IPS DF 6.9 (cell line): Measurements from ENCODE around the gene JMJD8.
"Not testable (repeated sequence)": the region's sequence is repeated elsewhere in the genome, so short reads cannot be mapped to it uniquely, and the experiment has no call there.

Experiments
- DNase-seq: peaks from one replicate; pipeline ENCODE4 v3.0.0-alpha.2; 2013; ENCODE audit warnings: low read depth, low spot score
- H3K27ac ChIP-seq: one replicate; pipeline ENCODE4 v1.5.1; 2013; ENCODE audit warnings: low read length, control low read depth
- H3K27me3 ChIP-seq: 2 replicates; pipeline ENCODE4 v1.6.1; 2013; ENCODE audit warnings: mild to moderate bottlenecking, low read length; ENCODE audit not compliant: control insufficient read depth, insufficient read depth
- H3K36me3 ChIP-seq: 2 replicates; pipeline ENCODE4 v1.6.1; 2013; ENCODE audit warnings: low read length; ENCODE audit not compliant: control insufficient read depth, insufficient read depth
- H3K4me1 ChIP-seq: 2 replicates; pipeline ENCODE4 v1.6.1; 2013; ENCODE audit warnings: low read length; ENCODE audit not compliant: control insufficient read depth, insufficient read depth
- H3K4me3 ChIP-seq: 2 replicates; pipeline ENCODE4 v1.5.1; 2013; ENCODE audit warnings: mild to moderate bottlenecking, low read length
- H3K9me3 ChIP-seq: 2 replicates; pipeline ENCODE4 v1.6.1; 2013; ENCODE audit warnings: low read length, inconsistent platforms; ENCODE audit not compliant: control insufficient read depth, insufficient read depth
- WGBS: extraction: QIAGEN DNeasy Blood & Tissue Kit; methylation state at CpG from one replicate; pipeline ENCODE4 v1.1.7; 2013; ENCODE audit warnings: mixed read lengths, missing lambda C conversion rate; ENCODE audit not compliant: insufficient read length, insufficient coverage; 5-methylcytosine and 5-hydroxymethylcytosine counted together

JMJD8 gene

GRCh38 chr16:698911-699671 lies 15.0 kb upstream of the JMJD8 start:
- H3K27me3 ChIP-seq, result peaks cover 36% of the 10 kb centered on the region
- H3K4me1 ChIP-seq, result peaks cover 3% of the 10 kb centered on the region
- DNase-seq, result no peak
- no peaks in the 10 kb centered on the region; the same call in 1 of the 2 replicates for H3K36me3 ChIP-seq
- H3K27ac ChIP-seq, result no peak overlapping the region
- no CpG with 5 or more reads among the region's 19 CpGs for WGBS
- no peaks in the 10 kb centered on the region for H3K9me3 ChIP-seq
- no peak overlapping the region for H3K4me3 ChIP-seq

DNA sequence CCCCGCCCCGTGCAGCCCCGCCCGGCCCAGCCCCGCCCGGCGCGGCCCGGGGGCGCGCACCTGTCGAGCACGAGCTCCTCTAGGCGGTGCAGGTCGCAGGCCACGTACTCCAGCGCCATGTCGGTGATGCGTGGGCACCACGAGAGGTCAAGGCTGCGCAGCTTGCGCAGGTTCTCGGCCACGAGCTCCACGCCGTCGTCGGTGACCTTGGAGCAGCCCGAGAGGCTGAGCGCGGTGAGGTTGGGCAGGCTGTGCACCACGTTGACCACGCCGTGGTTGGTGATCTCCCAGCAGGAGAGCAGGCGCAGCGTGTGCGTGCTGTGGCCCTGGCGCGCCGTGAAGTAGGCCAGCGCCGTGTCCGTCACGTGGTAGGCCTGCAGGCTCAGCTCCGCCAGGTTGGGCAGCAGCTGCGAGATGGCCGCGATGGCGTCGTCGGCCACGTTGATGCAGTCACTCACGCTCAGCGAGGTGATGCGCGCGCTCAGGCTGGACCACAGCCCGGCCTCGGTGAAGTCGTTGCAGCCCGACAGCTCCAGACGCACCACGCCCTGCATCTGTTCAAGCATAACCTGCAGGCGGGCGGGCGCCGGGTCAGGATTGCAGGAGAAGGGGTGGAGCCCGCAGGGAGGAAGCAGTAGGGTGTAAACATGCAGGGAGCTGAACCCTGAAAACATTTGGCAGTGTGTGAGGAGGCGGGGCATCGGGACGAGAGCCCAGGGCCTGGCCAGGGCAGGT lies 11.4 kb upstream of the JMJD8 start:
- peaks cover 6% of the 10 kb centered on the region; the same call in 1 of the 2 replicates for H3K27me3 ChIP-seq

GRCh38 chr16:694863-695354 lies 10.8 kb upstream of the JMJD8 start:
- peak overlapping the region; percentile 48; the same call in 1 of the 2 replicates for H3K4me3 ChIP-seq
- WGBS, result no CpG with 5 or more reads among the region's 37 CpGs

More for the DNA sequence above, 11.4 kb upstream of the JMJD8 start:
- peaks cover 6% of the 10 kb centered on the region for H3K4me1 ChIP-seq
- no peaks in the 10 kb centered on the region; the same call in 1 of the 2 replicates for H3K36me3 ChIP-seq
- WGBS, result no CpG with 5 or more reads among the region's 71 CpGs
- H3K9me3 ChIP-seq, result no peaks in the 10 kb centered on the region
- no peak overlapping the region for H3K27ac ChIP-seq
- peak overlapping the region; percentile 43; the same call in 1 of the 2 replicates for H3K4me3 ChIP-seq
- DNase-seq, result no peak

GRCh38 chr16:694187-694862 lies 10.2 kb upstream of the JMJD8 start:
- peaks cover 4% of the 10 kb centered on the region; the same call in 1 of the 2 replicates for H3K27me3 ChIP-seq
- no peaks in the 10 kb centered on the region for H3K9me3 ChIP-seq
- peaks cover 10% of the 10 kb centered on the region for H3K4me1 ChIP-seq
- H3K36me3 ChIP-seq, result peaks cover under 1% of the 10 kb centered on the region; the same call in 1 of the 2 replicates
- DNase-seq, result no peak
- H3K4me3 ChIP-seq, result peak overlapping the region; percentile 48
- WGBS, result no CpG with 5 or more reads among the region's 64 CpGs
- H3K27ac ChIP-seq, result no peak overlapping the region

More at GRCh38 chr16:694863-695354, 10.8 kb upstream of the JMJD8 start:
- H3K9me3 ChIP-seq, result no peaks in the 10 kb centered on the region
- H3K27ac ChIP-seq, result no peak overlapping the region
- no peak for DNase-seq
- H3K27me3 ChIP-seq, result peaks cover 6% of the 10 kb centered on the region; the same call in 1 of the 2 replicates
- no peaks in the 10 kb centered on the region; the same call in 1 of the 2 replicates for H3K36me3 ChIP-seq
- peaks cover 6% of the 10 kb centered on the region for H3K4me1 ChIP-seq

DNA sequence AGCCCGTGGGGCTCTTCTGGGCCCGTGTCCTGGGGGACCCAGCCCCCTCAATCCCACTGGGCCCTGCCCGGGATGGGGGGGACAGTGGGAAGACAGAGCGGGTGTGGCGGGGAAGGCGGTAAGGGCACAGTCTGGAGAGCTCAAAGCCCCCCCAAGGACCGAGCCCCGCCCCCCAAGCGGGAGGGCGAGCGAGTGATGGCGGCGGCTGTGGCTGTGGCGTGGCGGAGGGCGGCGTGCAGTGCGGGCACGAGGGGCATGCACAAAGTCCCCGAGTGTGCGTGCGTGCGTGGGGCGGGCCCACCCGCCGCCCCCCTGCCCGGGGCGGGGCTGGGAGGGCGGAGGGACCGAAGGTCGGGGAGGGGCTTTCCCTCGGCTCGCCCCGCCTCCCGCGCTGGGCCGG lies 9.6 kb upstream of the JMJD8 start:
- Histone ChIP-seq H3K4me3 (peak overlapping the region; percentile 48; the same call in 1 of the 2 replicates), H3K27ac (no peak overlapping the region), H3K4me1 (peaks cover 11% of the 10 kb centered on the region), H3K36me3 (peaks cover 5% of the 10 kb centered on the region; the same call in 1 of the 2 replicates), H3K27me3 (peaks cover 2% of the 10 kb centered on the region; the same call in 1 of the 2 replicates), H3K9me3 (no peaks in the 10 kb centered on the region)
- WGBS, result no CpG with 5 or more reads among the region's 37 CpGs
- no peak for DNase-seq

DNA sequence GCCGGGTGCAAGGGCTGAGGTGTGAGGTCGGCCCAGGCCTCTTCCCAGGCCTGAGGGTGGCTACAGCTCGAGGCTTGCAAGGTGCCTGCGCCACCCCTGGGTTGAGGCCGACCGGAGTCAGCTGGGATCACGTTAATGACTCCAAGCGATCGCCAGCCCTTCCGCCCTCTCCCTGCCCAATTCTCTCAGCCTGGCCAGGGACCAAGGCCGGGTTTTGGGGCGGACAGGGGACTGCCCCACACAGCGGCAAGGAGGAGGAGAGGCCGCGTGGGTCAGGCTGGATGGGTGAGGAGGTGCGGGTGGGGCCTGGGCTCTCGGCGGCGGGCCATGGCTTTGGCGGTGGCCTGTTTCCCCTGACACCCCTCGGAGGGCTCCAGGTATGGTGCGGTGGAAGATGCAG lies 9.2 kb upstream of the JMJD8 start:
- Histone ChIP-seq H3K9me3 (no peaks in the 10 kb centered on the region), H3K4me1 (peaks cover 11% of the 10 kb centered on the region), H3K36me3 (peaks cover 5% of the 10 kb centered on the region; the same call in 1 of the 2 replicates), H3K27ac (no peak overlapping the region), H3K27me3 (peaks cover 2% of the 10 kb centered on the region; the same call in 1 of the 2 replicates), H3K4me3 (peak overlapping the region; percentile 48; the same call in 1 of the 2 replicates)
- no peak for DNase-seq
- WGBS, result no CpG with 5 or more reads among the region's 22 CpGs

- WGBS, result no CpG with 5 or more reads among the region's 10 CpGs
- H3K27me3 ChIP-seq, result peaks cover 2% of the 10 kb centered on the region; the same call in 1 of the 2 replicates
- peaks cover 11% of the 10 kb centered on the region for H3K4me1 ChIP-seq
- peaks cover 5% of the 10 kb centered on the region; the same call in 1 of the 2 replicates for H3K36me3 ChIP-seq
- H3K27ac ChIP-seq, result no peak overlapping the region
- no peaks in the 10 kb centered on the region for H3K9me3 ChIP-seq
- no peak overlapping the region for H3K4me3 ChIP-seq
- DNase-seq, result no peak
Measured at GRCh38 chr16:692356-693108, 8.4 kb upstream of the JMJD8 start.

- DNase-seq, H3K27me3 ChIP-seq, H3K9me3 ChIP-seq, H3K27ac ChIP-seq, H3K4me3 ChIP-seq: not testable (repeated sequence)
- WGBS, result no CpG with 5 or more reads among the region's 16 CpGs
- Histone ChIP-seq H3K4me1 (peaks cover 11% of the 10 kb centered on the region), H3K36me3 (peaks cover 13% of the 10 kb centered on the region)
Measured at GRCh38 chr16:691242-691641, 7.1 kb upstream of the JMJD8 start.

DNA sequence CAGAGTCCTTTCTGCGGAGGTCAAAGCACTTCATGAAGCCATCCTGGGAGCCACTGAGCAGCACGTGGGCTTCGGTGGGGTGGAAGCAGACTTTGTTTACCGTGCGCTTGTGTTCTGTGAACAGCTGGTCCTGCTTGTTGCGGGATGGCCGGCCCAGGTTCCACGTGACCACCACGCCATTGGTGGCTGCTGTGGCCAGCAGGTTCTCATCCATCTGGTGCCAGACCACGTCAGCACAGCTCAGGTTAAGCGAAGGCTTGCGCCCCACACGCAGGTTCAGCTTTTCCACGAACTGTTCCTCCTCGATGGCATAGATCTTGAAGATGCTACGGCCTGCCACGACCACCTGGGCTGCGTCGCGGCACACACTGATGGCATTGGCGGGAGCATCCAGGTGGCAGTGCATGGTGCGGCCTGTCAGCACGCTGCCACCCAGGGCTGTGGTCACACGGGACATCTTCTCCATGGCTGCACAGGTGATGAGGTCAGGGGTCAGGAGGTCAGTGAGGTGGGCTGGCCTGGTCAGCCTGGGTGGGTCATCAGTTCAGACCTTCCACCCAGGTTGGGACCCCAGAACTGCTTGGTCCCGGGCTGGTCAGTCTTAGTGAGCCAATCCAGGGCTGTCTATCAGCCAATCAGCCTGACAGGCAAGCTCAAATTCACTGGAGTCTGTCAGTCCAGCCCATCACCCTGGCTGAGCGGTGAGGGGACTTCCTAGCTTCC lies 5.2 kb upstream of the JMJD8 start:
- no CpG with 5 or more reads among the region's 26 CpGs for WGBS

More for the DNA sequence above, 5.2 kb upstream of the JMJD8 start:
- no peak overlapping the region for H3K27ac ChIP-seq
- no peaks in the 10 kb centered on the region for H3K27me3 ChIP-seq
- no peaks in the 10 kb centered on the region for H3K9me3 ChIP-seq
- peaks cover 8% of the 10 kb centered on the region for H3K4me1 ChIP-seq
- no peak for DNase-seq
- peaks cover 17% of the 10 kb centered on the region for H3K36me3 ChIP-seq
- peak overlapping the region; percentile 85; the same call in 1 of the 2 replicates for H3K4me3 ChIP-seq
